Coronary artery (tissue), 2 donors: ENCODE data around the gene ACHE.
A peak's percentile ranks its signal among the peaks of the same experiment; 100 is the strongest.
"Not testable (repeated sequence)": the region's sequence is repeated elsewhere in the genome, so short reads cannot be mapped to it uniquely, and the experiment has no call there.

Source experiments
- DNase-seq: peaks from one replicate; pipeline ENCODE4 v3.0.0-alpha.2; 2017; ENCODE audit warnings: low spot score
- H3K27ac ChIP-seq, 2 donors: fragments of 200-600 bp; sonication (generic); one replicate each; pipeline ENCODE4 v1.5.1; 2016 to 2019
- H3K4me3 ChIP-seq: fragments of 200-600 bp; sonication (generic); 2 replicates; pipeline ENCODE4 v1.5.1; 2016; ENCODE audit warnings: mild to moderate bottlenecking, moderate library complexity
- CTCF ChIP-seq: fragments of 200-600 bp; sonication (generic); IDR thresholded peaks from one replicate; pipeline ENCODE4 v1.5.1; 2019; ENCODE audit warnings: antibody characterized with exemption

Gene ACHE

GRCh38 chr7:100856871-100857282 lies 38.8 kb downstream of the ACHE start:
- TF ChIP-seq CTCF = no peak
- Histone ChIP-seq H3K4me3 (no peak overlapping the region), H3K27ac (no peak overlapping the region)
- DNase-seq = no peak

DNA sequence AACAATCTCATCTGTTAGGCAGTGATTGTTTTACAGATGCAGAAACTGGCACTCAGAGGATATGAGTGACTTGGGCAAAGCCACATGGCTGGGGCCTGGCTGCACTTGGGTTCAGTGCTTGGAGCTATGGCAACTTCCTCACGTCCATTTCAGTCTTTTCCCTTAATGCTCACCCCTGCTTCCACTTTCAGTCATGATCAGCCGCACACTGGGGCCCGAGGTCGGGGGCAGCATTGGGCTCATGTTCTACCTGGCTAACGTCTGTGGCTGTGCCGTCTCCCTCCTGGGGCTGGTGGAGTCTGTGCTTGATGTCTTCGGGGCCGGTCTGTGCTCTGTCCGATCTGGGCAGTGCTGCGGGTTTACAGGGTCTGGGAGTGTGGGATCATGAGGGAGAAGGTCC lies 40.2 kb downstream of the ACHE start:
- H3K4me3 ChIP-seq = no peak overlapping the region
- H3K27ac ChIP-seq = no peak overlapping the region
- no peak for TF ChIP-seq CTCF
- DNase-seq = no peak

GRCh38 chr7:100854899-100855298 lies 40.8 kb downstream of the ACHE start:
- not testable (repeated sequence) for H3K27ac ChIP-seq, DNase-seq, H3K4me3 ChIP-seq

DNA sequence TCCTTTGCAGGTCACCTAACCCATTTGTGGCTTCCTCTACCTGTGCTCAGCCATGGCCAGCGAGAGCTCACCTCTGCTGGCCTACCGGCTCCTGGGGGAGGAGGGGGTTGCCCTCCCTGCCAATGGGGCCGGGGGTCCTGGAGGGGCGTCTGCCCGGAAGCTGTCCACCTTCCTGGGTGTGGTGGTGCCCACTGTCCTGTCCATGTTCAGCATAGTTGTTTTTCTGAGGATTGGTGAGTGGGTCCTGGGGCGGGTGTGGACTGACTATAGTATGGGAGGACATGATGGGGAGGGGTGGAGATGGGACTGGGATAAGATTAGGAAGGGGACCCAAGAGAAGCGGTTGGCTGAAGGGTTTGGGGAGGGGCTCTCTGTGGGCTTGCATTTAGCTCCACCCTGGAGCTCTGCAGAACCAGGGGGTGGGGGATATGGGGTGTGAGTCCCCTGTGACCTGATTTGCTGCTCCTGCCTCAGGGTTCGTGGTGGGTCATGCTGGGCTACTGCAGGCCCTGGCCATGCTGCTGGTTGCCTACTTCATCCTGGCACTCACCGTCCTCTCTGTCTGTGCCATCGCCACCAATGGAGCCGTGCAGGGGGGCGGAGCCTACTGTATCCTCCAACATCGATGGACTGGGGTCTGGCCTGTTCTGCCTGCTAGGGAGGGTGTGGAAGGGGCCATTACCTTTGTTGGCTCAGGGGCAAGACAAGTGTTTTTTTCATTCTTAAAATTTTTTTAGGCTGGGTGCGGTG lies 41.4 kb downstream of the ACHE start:
- TF ChIP-seq CTCF = no peak
- Histone ChIP-seq H3K27ac (no peak overlapping the region), H3K4me3 (no peak overlapping the region)
- DNase-seq = no peak

DNA sequence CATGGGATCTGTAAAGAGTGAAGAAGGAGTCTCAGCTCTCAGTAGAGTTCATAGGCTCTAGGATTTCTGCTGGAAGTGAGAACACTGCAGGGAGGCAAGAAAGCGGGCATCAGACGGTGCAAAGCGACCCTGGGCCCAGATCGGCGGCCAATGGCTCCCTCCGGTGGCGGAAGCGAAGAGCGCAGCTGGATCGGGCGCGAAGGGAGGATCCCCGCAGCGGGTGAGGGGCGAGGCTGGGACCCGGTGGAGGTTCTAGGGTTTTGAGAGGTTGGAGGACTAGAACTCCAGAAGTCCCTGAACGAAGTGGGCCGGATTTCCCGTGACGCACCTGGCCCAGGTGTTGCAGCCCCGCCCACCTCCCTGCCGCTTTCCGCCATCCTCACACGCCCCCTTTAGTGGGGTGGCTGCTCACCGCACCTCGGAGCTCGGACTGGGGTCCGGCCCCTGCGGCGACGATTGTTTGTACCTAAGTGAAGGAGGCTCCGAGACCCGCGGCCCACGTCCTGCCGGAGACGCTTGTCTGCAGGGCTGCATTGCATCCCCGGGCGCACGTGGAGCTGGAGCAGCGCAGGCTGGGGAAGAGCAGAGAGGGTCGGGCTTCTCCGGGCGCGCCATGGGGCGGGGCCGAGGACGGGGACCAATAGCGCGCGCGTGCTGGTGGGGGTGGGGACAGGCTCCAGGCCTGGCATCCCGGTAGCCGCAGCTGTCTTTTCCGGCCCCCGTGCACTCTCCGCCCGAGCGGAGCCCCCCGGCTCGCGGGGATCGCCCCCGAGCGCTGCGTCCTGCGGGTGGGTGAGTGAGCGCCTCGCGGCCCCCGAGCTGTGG lies 43.4 kb downstream of the ACHE start, which contains the start of gene SLC12A9:
Gene SLC12A9, plus strand, starts transcription at position 666 of the 825 bp plus-strand sequence. CDS start 1,485 bp downstream, outside the sequence.
- Histone ChIP-seq H3K4me3 (peak within 1 kb of the TSS; percentile 94), H3K27ac (peak within 1 kb of the TSS; percentile 34 to 91)
- peak; percentile 90 for DNase-seq
- peak; percentile 87 for TF ChIP-seq CTCF

DNA sequence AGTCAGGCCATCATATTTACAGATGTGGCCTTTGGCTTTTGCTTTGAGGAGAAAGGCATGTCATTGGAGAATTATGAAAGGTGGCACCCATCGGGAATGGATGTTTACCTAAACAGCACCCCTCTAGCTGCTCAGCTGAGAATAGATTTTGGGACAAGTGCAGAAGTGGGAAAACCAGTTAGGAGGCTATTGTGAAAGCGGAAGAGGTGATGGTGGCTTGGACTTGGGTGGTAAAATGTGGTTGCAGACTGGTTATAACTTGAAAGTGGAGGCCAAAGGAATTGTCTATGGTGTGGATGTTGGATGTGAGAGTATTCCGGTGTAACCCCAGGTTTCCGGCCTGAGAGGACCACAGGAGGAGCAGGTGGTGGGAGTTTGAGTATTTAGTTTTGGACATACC lies 48.3 kb downstream of the ACHE start:
- Histone ChIP-seq H3K27ac (no peak overlapping the region), H3K4me3 (no peak overlapping the region)
- no peak for TF ChIP-seq CTCF
- DNase-seq = no peak

DNA sequence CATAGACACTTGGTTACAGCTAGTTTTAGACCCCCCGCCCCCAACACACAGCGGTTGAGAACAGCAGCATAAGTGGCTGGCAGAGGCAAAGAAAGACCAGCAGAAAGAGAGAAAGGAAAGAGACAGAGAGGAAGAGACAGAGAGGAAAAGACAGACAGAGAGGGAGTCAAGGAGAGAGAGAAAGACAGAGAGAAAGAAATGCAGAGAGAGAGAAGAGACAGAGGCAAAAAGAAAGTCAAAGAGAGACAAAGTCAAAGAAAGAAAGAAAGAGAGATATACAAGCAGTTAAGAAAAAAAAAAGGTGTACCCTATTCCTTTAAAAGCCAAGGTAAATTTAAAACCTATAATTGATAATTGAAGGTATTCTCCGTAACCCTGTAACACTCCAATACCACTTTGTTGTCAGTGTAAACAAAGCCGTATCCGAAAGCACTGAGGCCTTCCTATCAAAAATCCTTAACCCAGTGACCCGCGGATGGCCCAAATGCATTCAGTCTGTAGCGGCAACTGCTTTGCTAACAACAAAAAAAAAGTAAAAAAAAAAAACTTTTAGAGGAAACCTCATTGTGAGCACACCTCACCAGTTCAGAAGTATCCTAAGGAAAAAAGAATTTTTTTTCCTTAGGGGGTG lies 55.1 kb downstream of the ACHE start:
- no peak for TF ChIP-seq CTCF
- no peak overlapping the region for H3K27ac ChIP-seq
- H3K4me3 ChIP-seq = no peak overlapping the region
- no peak for DNase-seq
